HFFc6 (cell line): ENCODE results near the gene OR2B6. TPM values are rescaled to one million over a fixed set of nuclear protein-coding genes. Genes with fewer than 3 reads are reported as not detected.
"Not testable (repeated sequence)": the region's sequence is repeated elsewhere in the genome, so short reads cannot be mapped to it uniquely, and the experiment has no call there.

Source experiments
- DNase-seq: peaks from one replicate; pipeline ENCODE4 v3.0.0-alpha.2; 2018
- H3K27ac Mint-ChIP-seq: 2 replicates; pipeline ENCODE4 v1.8.0; 2020; ENCODE audit warnings: mild to moderate bottlenecking, mixed read lengths
- H3K27me3 Mint-ChIP-seq: 2 replicates; pipeline ENCODE4 v1.8.0; 2021; ENCODE audit warnings: mild to moderate bottlenecking, moderate library complexity, mixed read lengths; ENCODE audit not compliant: insufficient read depth
- H3K36me3 Mint-ChIP-seq: 2 replicates; pipeline ENCODE4 v1.8.0; 2021; ENCODE audit warnings: low read depth, mixed read lengths
- H3K4me1 Mint-ChIP-seq: 2 replicates; pipeline ENCODE4 v1.8.0; 2020; ENCODE audit warnings: low read depth, mixed read lengths
- H3K4me3 Mint-ChIP-seq: 2 replicates; pipeline ENCODE4 v1.8.0; 2020; ENCODE audit warnings: mild to moderate bottlenecking, moderate library complexity, mixed read lengths
- H3K9me3 Mint-ChIP-seq: 2 replicates; pipeline ENCODE4 v1.8.0; 2020; ENCODE audit warnings: mild to moderate bottlenecking, mixed read lengths
- CTCF ChIP-seq: fragments of 200-600 bp; sonication (generic); IDR thresholded peaks from 2 replicates; pipeline ENCODE4 v1.5.0; 2021; ENCODE audit warnings: antibody characterized with exemption, mild to moderate bottlenecking
- total RNA-seq, 6 experiments: library from RNA; stranded (reverse); fragmentation: NEBNext Ultra II Directional; extraction: Animal tissue kit (Norgen Biotek cat#: 25700); gene quantifications; 2 replicates in 1 of 6; 3 replicates in 5 of 6; pipeline ENCODE4 v1.2.3, GENCODE V29; 2021

Gene OR2B6
- total RNA-seq, 6 experiments from 2014 or later, result not detected

- TF ChIP-seq CTCF, result no peak
- DNase-seq, result no peak
- H3K36me3 Mint-ChIP-seq, result no peaks in the 10 kb centered on the region
- H3K27me3 Mint-ChIP-seq, result no peaks in the 10 kb centered on the region
- H3K4me3 Mint-ChIP-seq, result no peak overlapping the region
- peaks cover 8% of the 10 kb centered on the region; the same call in 1 of the 2 replicates for H3K9me3 Mint-ChIP-seq
- H3K27ac Mint-ChIP-seq, result no peak overlapping the region
- no peaks in the 10 kb centered on the region for H3K4me1 Mint-ChIP-seq
Observed at GRCh38 chr6:27931209-27931608, 25.8 kb upstream of the OR2B6 start.

- no peaks in the 10 kb centered on the region for H3K27me3 Mint-ChIP-seq
- no peaks in the 10 kb centered on the region; the same call in 1 of the 2 replicates for H3K36me3 Mint-ChIP-seq
- H3K4me1 Mint-ChIP-seq, result no peaks in the 10 kb centered on the region
- H3K27ac Mint-ChIP-seq, result no peak overlapping the region
- H3K4me3 Mint-ChIP-seq, result no peak overlapping the region
- H3K9me3 Mint-ChIP-seq, result no peaks in the 10 kb centered on the region
- DNase-seq, result no peak
- no peak for TF ChIP-seq CTCF
Observed at GRCh38 chr6:27940766-27941165, 16.3 kb upstream of the OR2B6 start.

GRCh38 chr6:27943072-27943471 is 14.0 kb upstream of the OR2B6 start:
- not testable (repeated sequence) for H3K4me1 Mint-ChIP-seq, DNase-seq, H3K4me3 Mint-ChIP-seq, H3K9me3 Mint-ChIP-seq, H3K27me3 Mint-ChIP-seq, H3K27ac Mint-ChIP-seq, H3K36me3 Mint-ChIP-seq

- DNase-seq, result no peak
- Mint-ChIP-seq H3K27ac (no peak overlapping the region), H3K9me3 (no peaks in the 10 kb centered on the region), H3K4me3 (no peak overlapping the region), H3K4me1 (no peaks in the 10 kb centered on the region), H3K27me3 (no peaks in the 10 kb centered on the region), H3K36me3 (no peaks in the 10 kb centered on the region)
- no peak for TF ChIP-seq CTCF
Observed at GRCh38 chr6:27948237-27948636, 8.8 kb upstream of the OR2B6 start.

- H3K9me3 Mint-ChIP-seq, result no peaks in the 10 kb centered on the region
- H3K4me3 Mint-ChIP-seq, result no peak overlapping the region
- H3K36me3 Mint-ChIP-seq, result no peaks in the 10 kb centered on the region
- no peaks in the 10 kb centered on the region for H3K27me3 Mint-ChIP-seq
- H3K27ac Mint-ChIP-seq, result no peak overlapping the region
- DNase-seq, result no peak
- no peaks in the 10 kb centered on the region for H3K4me1 Mint-ChIP-seq
- no peak for TF ChIP-seq CTCF
Observed at GRCh38 chr6:27951040-27951439, 6.0 kb upstream of the OR2B6 start.

- DNase-seq, result no peak
- Mint-ChIP-seq H3K27me3 (peaks cover 1% of the 10 kb centered on the region; the same call in 1 of the 2 replicates), H3K4me1 (no peaks in the 10 kb centered on the region), H3K4me3 (no peak overlapping the region), H3K27ac (no peak overlapping the region), H3K9me3 (no peaks in the 10 kb centered on the region), H3K36me3 (no peaks in the 10 kb centered on the region)
- TF ChIP-seq CTCF, result no peak
Observed at GRCh38 chr6:27957516-27957915, 475 bp downstream of the OR2B6 start.
